SK-N-MC (cell line): ENCODE data around the gene ESYT3.

ENCODE experiments used
- EZH2 ChIP-seq: fragments of 200-600 bp; sonication (generic); IDR thresholded peaks from one replicate; pipeline ENCODE4 v1.6.1; 2017; ENCODE audit warnings: antibody characterized with exemption
- FOXP2 ChIP-seq: optimal IDR thresholded peaks from 2 replicates; pipeline ENCODE3; 2011; ENCODE audit warnings: mild to moderate bottlenecking, moderate library complexity; ENCODE audit not compliant: insufficient read depth; ENCODE audit errors: extremely low read length, control extremely low read depth
- POLR2AphosphoS5 ChIP-seq: IDR thresholded peaks from 2 replicates; pipeline ENCODE4 v1.6.1; 2012; ENCODE audit warnings: mild to moderate bottlenecking, low read depth, low read length, borderline replicate concordance

- TF ChIP-seq POLR2AphosphoS5 (no peak), EZH2 (no peak), FOXP2 (no peak)
Observed at GRCh38 chr3:138456961-138457862, 22.8 kb downstream of the ESYT3 start.
